WI38 (cell line): Measurements from ENCODE around the gene ZBTB20.

ENCODE experiments used
- H3K4me3 ChIP-seq: 2 replicates; pipeline ENCODE4 v1.5.1; 2011; ENCODE audit warnings: low read depth, mild to moderate bottlenecking, control low read depth, low read length
- TF ChIP-seq, protein P1 (sequence below): IDR thresholded peaks from 2 replicates; pipeline ENCODE4 v1.5.1; 2012; ENCODE audit warnings: low read depth, mild to moderate bottlenecking, control low read depth, low read length

ZBTB20 gene

GRCh38 chr3:114928989-114929640 is 218.0 kb downstream of the ZBTB20 start:
- no peak overlapping the region for H3K4me3 ChIP-seq
- TF ChIP-seq, protein P1, sequence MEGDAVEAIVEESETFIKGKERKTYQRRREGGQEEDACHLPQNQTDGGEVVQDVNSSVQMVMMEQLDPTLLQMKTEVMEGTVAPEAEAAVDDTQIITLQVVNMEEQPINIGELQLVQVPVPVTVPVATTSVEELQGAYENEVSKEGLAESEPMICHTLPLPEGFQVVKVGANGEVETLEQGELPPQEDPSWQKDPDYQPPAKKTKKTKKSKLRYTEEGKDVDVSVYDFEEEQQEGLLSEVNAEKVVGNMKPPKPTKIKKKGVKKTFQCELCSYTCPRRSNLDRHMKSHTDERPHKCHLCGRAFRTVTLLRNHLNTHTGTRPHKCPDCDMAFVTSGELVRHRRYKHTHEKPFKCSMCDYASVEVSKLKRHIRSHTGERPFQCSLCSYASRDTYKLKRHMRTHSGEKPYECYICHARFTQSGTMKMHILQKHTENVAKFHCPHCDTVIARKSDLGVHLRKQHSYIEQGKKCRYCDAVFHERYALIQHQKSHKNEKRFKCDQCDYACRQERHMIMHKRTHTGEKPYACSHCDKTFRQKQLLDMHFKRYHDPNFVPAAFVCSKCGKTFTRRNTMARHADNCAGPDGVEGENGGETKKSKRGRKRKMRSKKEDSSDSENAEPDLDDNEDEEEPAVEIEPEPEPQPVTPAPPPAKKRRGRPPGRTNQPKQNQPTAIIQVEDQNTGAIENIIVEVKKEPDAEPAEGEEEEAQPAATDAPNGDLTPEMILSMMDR = no peak

DNA sequence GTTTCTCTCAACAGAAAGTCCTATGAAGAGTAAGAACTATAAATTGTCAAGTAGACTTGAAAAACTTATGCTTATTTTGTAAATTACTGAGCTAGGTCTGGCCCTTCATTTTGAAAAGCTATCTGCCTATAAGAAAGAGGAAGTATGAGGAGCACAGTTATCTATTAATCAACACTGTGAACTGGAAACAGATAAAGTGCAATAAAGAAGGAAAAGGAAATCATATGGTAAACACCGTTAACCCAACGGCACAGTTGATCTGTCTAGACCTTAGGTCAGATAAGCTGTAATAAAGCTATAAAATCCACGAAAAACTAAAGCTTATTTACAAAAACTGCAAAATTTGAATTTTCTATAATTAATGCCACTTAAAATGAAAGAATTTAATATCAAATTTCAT is 242.5 kb downstream of the ZBTB20 start:
- H3K4me3 ChIP-seq = no peak overlapping the region
- TF ChIP-seq, protein P1 = no peak

DNA sequence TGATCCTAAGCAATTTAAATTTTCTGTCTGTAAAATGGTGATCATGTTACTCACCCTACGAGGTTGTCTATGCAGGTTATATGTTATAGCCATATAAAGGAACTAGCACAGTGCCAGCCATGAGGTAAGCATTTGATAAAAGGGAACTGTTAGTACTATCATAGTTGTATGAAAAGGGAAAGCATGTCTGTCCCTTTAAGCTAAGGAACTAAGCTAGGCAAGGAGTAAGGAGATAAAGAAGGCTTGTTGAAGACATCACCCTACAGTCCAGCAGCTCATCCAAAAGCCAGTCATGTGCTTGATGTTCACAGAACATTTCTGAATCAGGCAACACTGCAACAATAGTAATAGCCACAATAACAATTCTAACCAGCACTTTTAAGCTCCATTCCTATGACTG is 243.9 kb downstream of the ZBTB20 start:
- TF ChIP-seq, protein P1 = no peak
- H3K4me3 ChIP-seq = no peak overlapping the region

- TF ChIP-seq, protein P1 = no peak
- no peak overlapping the region for H3K4me3 ChIP-seq
Measured at GRCh38 chr3:114902691-114903101, 244.4 kb downstream of the ZBTB20 start.

DNA sequence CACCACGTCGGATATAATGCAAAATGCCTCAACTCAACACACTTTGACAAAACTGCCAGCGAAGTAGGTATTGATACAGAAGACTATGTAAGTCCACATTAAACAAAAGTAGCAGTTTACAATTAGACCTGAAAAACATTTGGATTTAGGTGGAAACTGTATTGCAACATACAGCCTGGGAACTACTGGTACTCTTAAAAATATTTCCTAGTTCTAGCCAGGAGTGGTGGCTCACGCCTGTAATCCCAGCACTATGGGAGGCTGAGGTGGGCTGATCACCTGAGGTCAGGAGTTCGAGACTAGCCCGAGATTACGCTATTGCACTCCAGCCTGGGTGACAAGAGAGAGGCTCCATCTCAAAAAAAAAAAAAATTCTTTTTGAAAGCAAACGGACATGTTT is 246.2 kb downstream of the ZBTB20 start:
- peak overlapping the region; percentile 37 for H3K4me3 ChIP-seq
- TF ChIP-seq, protein P1 = no peak

GRCh38 chr3:114899186-114899931 is 247.7 kb downstream of the ZBTB20 start:
- TF ChIP-seq, protein P1 = no peak
- H3K4me3 ChIP-seq = no peak overlapping the region

GRCh38 chr3:114896978-114897377 is 250.1 kb downstream of the ZBTB20 start:
- TF ChIP-seq, protein P1 = no peak
- H3K4me3 ChIP-seq = no peak overlapping the region
